HG03575 (cell line): ENCODE results near the gene DOCK4.

Experiments used
- ATAC-seq: cut with Tn5 transposase; IDR thresholded peaks from one replicate; pipeline ENCODE4 v1.9.1; 2021; ENCODE audit not compliant: unreplicated experiment, insufficient number of reproducible peaks, low FRiP score; ENCODE audit errors: extremely low read depth

Gene DOCK4

DNA sequence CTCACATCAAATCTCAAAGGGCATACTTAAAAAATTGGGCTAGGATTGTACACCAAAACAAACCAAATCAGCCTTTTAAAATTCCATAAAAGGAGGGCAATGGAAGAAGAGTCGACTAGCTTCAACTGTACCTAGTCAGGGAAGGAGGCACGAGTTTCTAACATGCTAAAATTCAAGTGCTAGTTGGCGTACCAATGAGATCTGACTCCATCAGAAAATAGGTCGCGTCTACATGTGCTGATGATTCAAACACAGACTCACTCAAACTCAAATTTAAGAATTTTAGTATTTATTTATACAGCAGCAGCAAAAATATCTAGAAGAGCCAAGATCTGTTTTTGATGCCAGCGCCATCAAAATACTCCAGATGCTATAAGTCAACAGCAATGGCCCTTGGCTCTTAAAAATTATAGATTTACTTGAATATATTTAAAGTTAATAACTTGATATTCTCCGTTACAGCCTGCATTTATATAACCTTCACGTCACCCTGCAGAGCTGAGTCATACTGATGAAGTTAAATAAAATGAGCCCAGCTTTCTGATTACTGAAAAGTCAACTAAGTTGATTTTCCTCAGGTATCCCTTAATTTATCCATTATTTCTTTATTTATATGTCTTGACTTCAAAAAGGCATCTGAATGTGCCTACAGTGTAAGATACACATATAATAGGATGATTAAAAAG is 341.8 kb downstream of the DOCK4 start:
- no peak for ATAC-seq

DNA sequence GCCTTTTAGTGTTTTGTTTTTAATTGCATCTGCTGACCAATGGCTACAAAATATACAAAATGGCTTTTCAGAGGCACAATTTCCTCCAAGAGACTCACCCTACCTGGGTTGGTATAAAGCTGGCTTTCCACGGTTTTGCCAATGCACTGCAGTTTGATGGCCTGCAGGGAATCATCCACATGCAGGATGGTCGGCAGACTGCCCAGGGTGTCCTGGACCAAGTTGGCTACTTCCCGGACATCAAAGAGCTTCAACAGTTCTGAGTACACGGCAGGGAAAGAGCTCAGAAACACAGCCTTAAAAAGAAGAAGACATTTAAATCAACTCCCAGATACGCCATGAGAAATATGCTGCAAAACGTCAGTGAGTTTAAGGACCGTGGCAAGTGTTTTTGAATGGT is 342.9 kb downstream of the DOCK4 start:
- ATAC-seq = no peak

DNA sequence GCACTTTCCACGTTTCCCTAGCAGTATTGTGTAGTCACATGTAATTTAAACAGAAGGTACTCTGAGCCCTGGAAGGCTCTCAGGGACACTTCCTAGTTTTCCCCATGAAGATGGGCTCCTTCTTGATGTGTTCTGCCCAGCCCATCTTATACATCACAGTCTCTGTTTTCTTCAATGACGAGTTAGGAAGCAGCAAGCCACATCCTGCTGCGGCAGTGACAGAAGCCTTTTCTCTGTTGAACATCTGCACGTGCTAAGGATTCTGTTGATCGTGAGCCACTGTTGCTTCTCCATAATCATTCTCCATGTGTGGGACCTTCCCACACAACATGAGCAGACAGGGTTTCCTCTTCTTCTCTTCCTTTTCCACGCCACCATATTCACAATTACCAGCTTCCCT is 346.0 kb downstream of the DOCK4 start:
- ATAC-seq = no peak

DNA sequence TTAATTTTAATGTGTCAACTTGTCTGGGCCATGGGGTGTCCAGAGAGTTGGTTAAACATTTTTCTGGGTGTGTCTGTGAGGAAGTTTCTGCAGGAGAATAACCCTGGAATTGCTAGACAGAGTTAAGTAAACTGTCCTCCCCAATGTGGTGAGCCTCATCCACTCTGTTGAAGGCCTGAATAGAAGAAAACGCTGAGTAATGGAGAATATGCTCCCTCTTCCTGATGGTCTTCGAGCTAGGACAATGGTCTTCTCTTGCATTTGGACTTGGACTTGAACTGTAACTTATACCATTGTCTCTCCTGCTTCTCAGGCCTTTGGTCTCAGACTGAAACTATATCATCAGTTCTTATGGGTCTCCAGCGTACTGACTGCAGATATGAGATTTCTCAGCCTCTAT is 347.9 kb downstream of the DOCK4 start:
- ATAC-seq = no peak

DNA sequence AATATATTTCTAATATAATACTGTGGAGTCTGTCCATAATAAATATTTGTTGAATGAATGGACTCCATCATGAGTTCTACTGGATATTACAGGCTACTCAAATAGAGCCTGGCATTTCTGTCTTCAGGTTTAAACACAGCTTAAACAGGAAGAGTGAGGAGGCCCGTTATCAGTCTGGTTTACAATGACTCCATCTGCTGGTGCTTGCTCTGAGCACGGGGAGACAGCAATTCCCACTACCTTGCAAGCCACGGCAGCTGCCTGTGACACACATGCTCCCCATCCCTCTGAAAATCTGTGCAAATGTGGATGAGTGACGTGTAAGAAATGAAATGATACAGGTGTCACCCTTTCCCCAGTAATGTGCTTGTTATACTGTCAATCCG is 350.4 kb downstream of the DOCK4 start:
- ATAC-seq = no peak

DNA sequence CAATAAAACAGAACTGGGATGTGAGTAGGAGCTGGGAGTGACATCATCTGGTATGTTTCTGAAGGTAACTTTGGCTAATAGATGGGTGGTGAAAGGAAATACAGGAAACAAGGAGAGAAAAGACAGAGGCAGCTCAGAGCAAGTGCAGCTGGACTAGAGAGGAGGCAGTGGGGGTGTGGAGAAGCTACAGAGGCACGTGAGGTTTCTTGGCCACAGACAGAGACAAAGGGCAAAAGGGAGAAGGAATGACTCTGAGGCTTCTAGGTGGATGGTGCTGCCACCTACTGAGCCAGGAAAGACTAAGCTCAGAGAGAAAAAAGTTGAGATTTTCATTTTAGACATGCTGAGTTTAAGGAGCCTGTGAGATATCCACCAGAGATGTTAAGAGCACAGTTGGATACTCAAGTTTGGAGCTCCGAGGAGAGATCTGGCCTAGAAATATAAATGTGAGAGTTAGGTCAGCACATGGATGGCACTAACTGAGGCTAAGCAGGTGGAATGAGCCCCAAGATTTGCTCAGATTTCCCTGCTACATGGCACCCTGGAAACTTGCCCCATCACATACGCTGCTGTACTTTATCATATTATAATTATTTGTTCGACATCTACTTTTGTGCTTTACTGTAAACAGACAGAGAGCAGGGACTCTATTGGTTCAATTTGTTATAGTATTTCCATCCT is 350.9 kb downstream of the DOCK4 start:
- ATAC-seq = no peak

DNA sequence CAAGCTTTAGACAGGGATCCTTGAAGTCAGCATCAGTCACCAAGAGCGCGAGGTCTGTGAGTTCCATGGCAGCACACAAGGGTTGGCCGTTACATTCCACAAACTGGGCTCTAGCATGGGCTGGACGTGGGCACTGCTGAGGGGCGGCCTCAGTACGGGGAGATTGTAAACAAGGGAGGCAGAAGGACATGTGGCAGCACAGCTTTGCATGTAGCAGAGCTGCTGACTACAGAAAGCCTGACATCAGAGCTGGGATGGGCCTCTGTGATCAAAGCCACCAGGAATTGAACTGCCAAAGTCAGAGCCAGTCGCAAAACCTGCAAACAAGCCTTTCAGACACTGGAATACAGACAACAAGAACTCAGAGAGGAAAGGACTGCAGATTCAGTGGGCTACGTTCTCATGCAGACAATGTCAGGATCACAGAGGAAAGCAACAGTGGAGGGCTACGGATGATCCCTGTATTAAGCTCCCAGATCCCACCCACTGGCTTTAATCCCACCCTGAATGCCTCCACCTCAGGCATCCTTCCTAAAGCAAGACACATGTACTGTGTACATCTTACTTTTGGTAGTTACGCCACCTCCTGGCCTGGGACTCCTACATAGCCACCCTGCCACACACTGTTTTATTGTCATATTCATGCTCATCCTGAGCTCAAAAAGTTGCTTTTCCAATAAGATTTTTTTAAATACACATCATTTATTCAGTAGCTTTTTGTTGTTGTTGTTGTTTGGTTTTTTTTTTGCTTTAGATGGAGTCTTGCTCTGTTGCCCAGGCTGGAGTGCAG is 352.8 kb downstream of the DOCK4 start:
- ATAC-seq = no peak

DNA sequence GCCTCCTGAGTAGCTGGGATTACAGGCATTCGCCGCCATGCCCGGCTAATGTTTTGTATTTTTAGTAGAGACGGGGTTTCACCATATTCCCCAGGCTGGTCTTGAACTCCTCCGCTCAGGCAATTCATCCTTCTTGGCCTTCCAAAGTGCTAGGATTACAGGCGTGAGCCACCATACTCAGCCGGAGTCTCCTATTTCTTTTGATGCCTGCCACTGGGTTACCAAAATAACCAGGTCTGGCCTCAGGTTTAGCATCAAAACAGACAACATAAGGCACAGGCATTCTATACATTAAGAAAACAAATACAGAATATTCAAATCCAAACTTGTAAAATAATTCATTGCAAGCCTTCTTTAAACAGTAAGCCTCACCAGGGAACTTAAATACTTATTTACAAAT is 354.1 kb downstream of the DOCK4 start:
- no peak for ATAC-seq

DNA sequence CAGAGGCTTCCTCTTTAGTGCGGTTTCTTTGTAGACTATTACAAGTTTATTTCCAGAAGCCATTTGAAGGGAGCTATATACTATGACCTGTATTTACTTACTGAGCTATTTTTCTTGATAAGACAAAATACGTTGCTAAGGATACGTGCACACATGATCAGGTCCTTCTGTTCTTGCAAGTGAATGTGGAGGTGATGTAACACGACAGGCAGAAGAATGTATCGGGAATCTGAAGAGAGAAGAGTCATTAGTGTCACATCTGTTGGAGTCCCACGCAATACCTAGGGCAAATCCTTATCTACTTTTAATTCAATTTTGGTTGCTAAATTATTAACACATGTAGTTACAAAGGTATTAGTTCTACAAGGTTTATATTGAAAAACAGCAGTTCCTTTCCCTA is 359.3 kb downstream of the DOCK4 start:
- ATAC-seq = no peak

DNA sequence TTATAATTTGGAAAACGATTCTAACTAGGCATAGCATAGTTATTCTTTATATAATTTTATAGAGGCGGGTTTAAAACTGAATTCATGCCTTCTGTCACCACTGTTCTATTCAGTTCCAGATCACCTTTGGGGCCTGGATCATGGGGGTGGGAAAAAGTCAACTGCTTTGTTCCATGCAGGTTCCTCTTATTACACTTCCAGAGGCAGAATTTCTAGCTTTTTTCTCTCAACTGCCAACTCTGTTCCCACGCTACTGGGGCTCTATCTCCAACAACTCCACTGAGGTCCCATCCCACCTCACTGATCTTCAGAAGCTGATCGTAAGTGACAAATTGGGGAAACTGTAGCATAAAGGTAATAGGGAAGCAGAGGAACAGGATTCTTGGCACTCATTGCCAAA is 360.3 kb downstream of the DOCK4 start:
- no peak for ATAC-seq

DNA sequence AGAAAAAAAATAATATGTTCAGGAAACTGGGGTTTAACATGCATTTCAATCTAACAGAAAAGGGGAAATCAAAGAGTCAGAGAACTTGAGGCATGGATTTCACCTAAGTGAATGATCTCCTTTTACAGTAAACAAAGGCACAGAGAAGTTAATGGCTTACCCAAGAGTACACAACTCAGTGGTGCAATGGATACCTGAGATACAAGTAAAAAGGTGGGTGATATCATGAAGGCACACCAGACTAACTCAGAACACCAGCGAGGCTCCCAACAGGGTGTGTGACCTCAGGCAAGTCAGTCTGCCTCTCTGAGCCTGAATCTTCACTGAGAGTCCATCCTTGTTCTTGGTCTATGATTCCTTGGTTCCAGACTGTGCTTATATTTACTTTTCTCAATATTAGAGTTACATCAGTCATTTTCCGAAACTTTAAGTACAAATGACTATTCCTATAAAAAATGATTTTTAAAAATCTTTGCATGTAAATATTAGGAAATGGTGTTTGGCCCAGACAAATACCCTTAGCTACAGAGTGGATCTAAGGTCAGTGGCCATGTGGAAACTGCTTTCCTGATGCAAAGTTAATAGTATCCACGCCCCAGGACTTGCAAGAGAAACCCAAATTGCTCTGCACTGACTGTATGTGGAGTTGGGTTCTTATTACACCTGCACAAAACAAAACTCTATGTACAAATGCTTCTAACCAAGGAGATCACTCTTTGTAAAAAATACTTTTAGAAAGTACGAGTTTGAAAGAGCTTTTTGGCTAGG is 361.1 kb downstream of the DOCK4 start:
- ATAC-seq = no peak

DNA sequence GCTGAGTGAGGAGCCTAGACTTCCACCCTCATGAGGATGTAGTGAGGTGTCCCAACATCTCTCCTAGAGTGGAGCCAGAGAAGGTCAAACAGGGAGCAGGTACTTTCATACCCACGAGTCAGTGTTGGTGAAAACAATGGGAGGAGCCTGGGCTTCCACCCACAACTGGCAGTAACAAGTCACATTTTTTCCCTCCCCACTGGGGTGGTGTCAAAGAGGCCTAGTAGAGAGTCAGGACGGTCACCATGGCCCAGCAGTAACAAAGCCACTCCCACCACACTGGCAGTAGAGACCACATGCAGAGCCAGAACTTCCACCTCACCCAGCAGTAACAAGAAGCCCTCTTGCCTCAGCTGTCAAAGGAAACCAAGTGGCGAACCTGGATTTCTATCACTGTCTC is 363.7 kb downstream of the DOCK4 start:
- ATAC-seq = no peak

DNA sequence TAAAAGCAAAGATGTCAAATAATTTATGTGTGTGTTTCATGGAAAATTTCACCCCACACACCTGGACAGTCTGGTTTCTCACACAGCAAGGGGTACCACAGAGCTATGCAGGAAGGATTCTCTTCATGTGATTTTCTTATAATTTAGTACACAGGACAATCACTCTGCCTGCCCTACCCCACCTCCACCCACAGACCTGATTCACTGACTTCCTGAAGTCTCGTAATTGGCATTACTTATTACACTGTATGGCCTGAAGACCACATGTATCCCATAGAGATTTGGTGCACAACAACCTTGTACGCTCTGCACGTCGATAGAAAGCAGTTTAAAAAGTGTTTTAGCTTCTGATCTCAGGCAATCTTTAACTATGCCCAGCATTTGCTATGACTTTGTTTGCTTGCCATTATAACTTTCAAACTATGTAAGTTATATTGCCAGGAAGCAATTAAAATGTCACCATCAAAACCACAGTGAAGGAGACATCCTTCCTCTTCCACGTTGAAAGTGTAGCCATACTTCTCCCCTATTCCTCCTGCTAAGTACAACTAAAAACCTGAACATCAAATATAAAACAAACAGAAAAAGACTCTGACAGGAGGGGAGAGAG is 364.5 kb downstream of the DOCK4 start:
- ATAC-seq = no peak

DNA sequence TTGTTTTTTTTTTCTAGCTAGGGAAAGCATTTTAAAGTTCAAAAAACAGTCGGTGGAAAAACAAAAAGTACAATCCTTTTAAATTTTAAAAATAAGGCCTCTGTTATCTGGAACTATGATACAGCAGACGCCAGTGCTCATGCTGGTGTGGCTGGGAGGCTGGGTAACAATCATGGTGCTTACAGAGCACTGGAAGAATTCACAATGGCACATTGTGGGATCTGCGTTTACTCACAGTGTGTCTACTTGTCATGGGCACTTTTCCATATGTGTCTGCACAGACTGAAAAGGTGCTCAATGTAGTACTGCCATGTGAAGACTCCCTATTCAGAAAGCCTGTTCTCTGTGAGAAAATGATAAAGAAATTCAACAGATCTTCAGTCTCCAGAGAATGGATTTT is 365.7 kb downstream of the DOCK4 start:
- ATAC-seq = no peak

DNA sequence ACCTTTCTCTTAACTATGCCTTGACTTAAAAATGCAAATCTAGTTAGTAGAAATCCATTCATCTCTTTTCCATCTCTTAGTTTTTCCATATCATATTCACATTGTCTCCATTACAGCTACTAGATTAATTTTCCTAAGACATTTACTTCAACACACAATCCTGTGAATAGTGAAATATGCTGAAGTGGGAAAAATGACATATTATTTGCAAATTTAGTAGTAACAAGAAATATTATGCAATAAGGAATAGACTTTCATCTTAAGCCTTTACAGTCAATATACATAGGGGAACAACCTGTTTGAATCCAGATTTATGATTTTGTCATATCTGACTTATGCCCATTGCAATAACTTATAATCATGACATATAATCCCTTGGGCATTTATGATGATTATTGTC is 366.9 kb downstream of the DOCK4 start:
- ATAC-seq = no peak

DNA sequence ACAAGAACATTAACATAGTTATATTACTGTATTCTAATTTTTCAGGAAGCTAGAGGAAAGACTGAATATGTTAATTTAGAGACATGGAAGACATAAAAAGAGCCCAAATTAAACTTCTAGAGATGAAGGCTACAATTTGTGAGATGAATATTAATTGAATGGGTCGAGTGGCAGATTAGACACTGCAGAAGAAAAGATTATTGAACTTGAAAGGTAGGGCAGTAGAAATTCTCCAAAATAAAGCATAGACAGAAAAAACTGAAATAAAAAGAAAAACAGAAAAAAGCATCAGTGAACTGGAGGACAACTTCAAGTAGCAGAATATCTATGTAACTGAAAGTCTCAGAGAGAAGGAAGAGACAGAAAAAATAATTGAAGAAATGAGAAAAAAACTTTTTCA is 369.6 kb downstream of the DOCK4 start:
- ATAC-seq = no peak

DNA sequence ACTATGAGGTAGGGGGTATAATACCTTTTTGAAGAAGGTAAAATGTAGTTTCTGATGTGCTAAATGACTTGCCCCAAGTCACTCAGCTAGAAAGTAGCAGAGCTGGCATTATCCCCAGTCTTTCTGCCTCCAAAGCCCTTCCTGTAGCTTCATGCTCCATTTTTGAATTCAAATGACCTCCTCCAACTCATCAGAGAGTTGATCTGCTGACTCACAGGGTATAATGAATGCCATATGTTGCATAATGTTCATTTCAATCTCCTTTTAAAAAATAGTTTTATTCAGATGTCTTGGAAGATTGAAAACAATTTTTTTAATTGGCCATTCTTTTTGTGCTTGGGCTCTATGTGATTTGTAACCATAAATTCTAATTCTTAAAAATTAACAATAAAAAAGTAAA is 371.1 kb downstream of the DOCK4 start:
- ATAC-seq = no peak

DNA sequence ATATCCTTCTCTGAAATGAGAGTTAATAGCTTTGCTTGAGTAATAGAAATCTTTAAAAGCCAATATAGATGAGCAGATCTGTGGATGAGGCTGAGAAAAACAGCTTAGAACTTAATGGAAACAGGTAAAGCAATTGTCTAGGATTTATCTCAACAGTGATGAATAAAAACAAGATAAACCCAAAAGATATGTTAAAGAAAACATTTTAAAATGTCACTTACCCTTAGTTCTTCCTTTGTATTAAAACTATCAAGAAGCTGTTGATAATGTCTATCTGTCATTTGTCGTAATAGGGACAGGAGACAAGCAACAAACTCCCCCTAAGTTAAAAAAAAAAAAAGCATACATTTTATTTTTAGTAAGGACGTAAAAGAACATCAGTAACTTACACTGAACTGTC is 371.8 kb downstream of the DOCK4 start:
- ATAC-seq = no peak

DNA sequence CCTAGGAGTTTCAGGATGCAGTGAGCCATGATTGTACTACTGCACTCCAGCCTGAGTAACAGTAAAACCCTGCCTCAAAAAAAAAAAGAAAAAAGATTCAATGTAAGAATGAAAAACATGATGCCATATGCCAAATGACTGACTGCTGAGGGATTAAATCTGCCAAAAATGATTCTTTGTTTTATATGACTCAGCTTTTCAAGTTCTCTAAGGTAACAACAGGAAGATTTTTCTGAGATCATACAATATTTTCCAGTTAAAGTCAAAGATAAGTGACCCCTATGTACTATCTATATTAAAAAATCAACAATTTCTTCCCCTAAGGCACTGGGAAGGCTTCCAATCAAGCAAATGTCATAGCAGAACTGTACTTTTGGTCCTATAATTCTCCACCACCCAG is 372.7 kb downstream of the DOCK4 start:
- no peak for ATAC-seq
